NCI-H748 treated with DMSO at 0.1 percent for 48 hours (cell line): ENCODE measurements around the gene CBX2.

Experiments used
- DNase-seq: peaks from one replicate; lab custom pipeline; 2025; lab: John Stamatoyannopoulos, UW

Gene CBX2

GRCh38 chr17:79829457-79829856 lies 51.5 kb downstream of the CBX2 start:
- DNase-seq = no peak

- DNase-seq = no peak
Measured at GRCh38 chr17:79830303-79830702, 52.4 kb downstream of the CBX2 start.

- no peak for DNase-seq
Measured at GRCh38 chr17:79830763-79831264, 52.9 kb downstream of the CBX2 start.

GRCh38 chr17:79831265-79832217 lies 53.6 kb downstream of the CBX2 start:
- no peak for DNase-seq

- DNase-seq = no peak
Measured at GRCh38 chr17:79832218-79833109, 54.5 kb downstream of the CBX2 start.

GRCh38 chr17:79833110-79833450 lies 55.1 kb downstream of the CBX2 start:
- DNase-seq = no peak

GRCh38 chr17:79833744-79834564 lies 56.0 kb downstream of the CBX2 start:
- no peak for DNase-seq

GRCh38 chr17:79834565-79835469 lies 56.9 kb downstream of the CBX2 start:
- no peak for DNase-seq

- DNase-seq = no peak
Measured at GRCh38 chr17:79835470-79835899, 57.5 kb downstream of the CBX2 start.

- peak; percentile 77 for DNase-seq
Measured at GRCh38 chr17:79835953-79836509, 58.1 kb downstream of the CBX2 start.

- DNase-seq = no peak
Measured at GRCh38 chr17:79836510-79836971, 58.6 kb downstream of the CBX2 start.

- no peak for DNase-seq
Measured at GRCh38 chr17:79836972-79837887, 59.3 kb downstream of the CBX2 start.
